GM21390 (cell line): Measurements from ENCODE around the gene DNA2.
"Not testable (repeated sequence)": the region's sequence is repeated elsewhere in the genome, so short reads cannot be mapped to it uniquely, and the experiment has no call there.

Source experiments
- ATAC-seq: cut with Tn5 transposase; IDR thresholded peaks from one replicate; pipeline ENCODE4 v1.9.1; 2021; ENCODE audit not compliant: unreplicated experiment

The DNA2 gene

GRCh38 chr10:68471586-68472408, at the start of gene DNA2:
Gene DNA2, minus strand, starts transcription at chr10:68471973. Its CDS starts 109 bp downstream, at chr10:68471864.
- ATAC-seq = peak; percentile 85

- not testable (repeated sequence) for ATAC-seq
Measured at GRCh38 chr10:68518609-68519008, 46.8 kb upstream of the DNA2 start.

- ATAC-seq = no peak
Measured at GRCh38 chr10:68517188-68517587, 45.4 kb upstream of the DNA2 start.

- no peak for ATAC-seq
Measured at GRCh38 chr10:68516766-68517165, 45.0 kb upstream of the DNA2 start.

- ATAC-seq = not testable (repeated sequence)
Measured at GRCh38 chr10:68516216-68516615, 44.4 kb upstream of the DNA2 start.

- no peak for ATAC-seq
Measured at GRCh38 chr10:68508090-68508489, 36.3 kb upstream of the DNA2 start.

GRCh38 chr10:68506411-68506810, 34.6 kb upstream of the DNA2 start:
- no peak for ATAC-seq

- no peak for ATAC-seq
Measured at GRCh38 chr10:68502846-68503245, 31.1 kb upstream of the DNA2 start.

GRCh38 chr10:68501691-68502090, 29.9 kb upstream of the DNA2 start:
- ATAC-seq = no peak

GRCh38 chr10:68499544-68499943, 27.8 kb upstream of the DNA2 start:
- no peak for ATAC-seq

GRCh38 chr10:68496072-68496471, 24.3 kb upstream of the DNA2 start:
- no peak for ATAC-seq

GRCh38 chr10:68492118-68492517, 20.3 kb upstream of the DNA2 start:
- ATAC-seq = no peak

- ATAC-seq = no peak
Measured at GRCh38 chr10:68489919-68490318, 18.1 kb upstream of the DNA2 start.

GRCh38 chr10:68474021-68474420, 2.2 kb upstream of the DNA2 start:
- ATAC-seq = no peak

GRCh38 chr10:68471063-68471585, 649 bp downstream of the DNA2 start:
- ATAC-seq = no peak

GRCh38 chr10:68470300-68470699, 1.5 kb downstream of the DNA2 start:
- ATAC-seq = no peak

GRCh38 chr10:68469838-68470237, 1.9 kb downstream of the DNA2 start:
- no peak for ATAC-seq

- ATAC-seq = not testable (repeated sequence)
Measured at GRCh38 chr10:68464729-68465128, 7.0 kb downstream of the DNA2 start.

- ATAC-seq = no peak
Measured at GRCh38 chr10:68463365-68464093, 8.2 kb downstream of the DNA2 start.

- no peak for ATAC-seq
Measured at GRCh38 chr10:68462536-68462935, 9.2 kb downstream of the DNA2 start.

GRCh38 chr10:68461032-68461431, 10.7 kb downstream of the DNA2 start:
- no peak for ATAC-seq

- not testable (repeated sequence) for ATAC-seq
Measured at GRCh38 chr10:68449698-68450097, 22.1 kb downstream of the DNA2 start.
